ENCODE results near the gene MAN1A2. TPM values are rescaled to one million over a fixed set of nuclear protein-coding genes. Genes with fewer than 3 reads are reported as not detected.

The MAN1A2 gene
- total RNA-seq, 1 donor from 2014 or later = 23.9 TPM

DNA sequence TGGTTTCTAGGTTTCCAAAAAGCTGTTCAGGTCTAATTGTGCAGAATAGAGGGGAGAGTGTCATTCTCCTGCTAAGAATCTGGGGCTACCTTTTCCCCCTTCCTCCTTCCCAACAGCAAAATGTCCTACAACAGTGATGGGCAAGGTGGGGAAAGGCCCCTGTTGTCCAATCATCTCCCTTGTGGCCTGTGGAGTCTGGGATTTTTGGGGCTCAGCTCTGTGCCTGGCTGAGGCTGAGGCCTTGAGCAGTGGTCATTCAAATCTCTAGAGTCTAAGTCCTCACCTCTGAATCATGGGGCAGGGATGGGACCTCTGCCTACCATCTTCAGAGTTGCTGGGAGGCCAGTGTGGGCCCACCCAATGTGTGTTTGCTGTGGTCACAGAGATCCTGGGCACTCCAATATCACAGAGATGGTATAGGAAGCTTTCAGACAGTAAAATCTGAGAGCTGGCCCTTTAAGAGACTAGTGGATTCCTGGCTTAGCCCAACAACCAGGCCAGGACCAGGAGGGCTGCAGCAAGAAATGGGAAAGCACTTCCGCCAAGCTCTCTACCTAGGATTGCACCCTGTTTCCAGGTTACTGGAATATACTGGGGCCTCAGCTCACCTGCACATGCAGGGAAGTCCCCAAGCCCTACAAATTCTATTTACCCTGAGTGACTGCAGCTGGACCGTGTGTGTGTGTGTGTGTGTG, 210.1 kb downstream of the MAN1A2 start:
- no peak for DNase-seq
- peaks cover 13% of the 10 kb centered on the region for H3K4me1 Mint-ChIP-seq
- no peaks in the 10 kb centered on the region for H3K9me3 Mint-ChIP-seq
- intact Hi-C loops (cut with micrococcal nuclease) = no loop called here
- H3K36me3 Mint-ChIP-seq (ENCODE audit: low read depth) = no peaks in the 10 kb centered on the region
- no peaks in the 10 kb centered on the region for H3K27me3 Mint-ChIP-seq
- H3K4me3 Mint-ChIP-seq = no peak overlapping the region
- no peak overlapping the region for H3K27ac Mint-ChIP-seq

DNA sequence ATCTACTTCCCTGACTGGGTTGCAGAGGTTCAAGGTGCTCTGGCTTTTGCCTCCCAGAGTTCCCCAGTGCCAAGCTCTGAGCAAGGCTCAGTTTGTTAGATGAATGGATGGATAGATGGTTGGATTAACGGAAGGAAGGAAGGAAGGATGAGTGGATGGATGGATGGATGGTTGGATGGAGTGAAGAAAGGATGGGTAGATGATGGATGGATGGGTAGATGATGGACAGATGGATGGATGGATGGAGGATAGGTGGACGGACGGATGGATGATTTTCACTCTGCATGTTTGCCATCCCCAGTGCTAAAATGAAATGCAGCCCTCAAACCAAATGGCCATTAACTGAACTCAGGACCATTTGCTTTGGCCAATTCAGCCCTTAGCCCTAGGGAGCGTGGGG, 211.2 kb downstream of the MAN1A2 start:
- no peak overlapping the region for H3K4me3 Mint-ChIP-seq
- H3K36me3 Mint-ChIP-seq (ENCODE audit: low read depth) = no peaks in the 10 kb centered on the region
- no peak overlapping the region for H3K27ac Mint-ChIP-seq
- peaks cover 4% of the 10 kb centered on the region for H3K4me1 Mint-ChIP-seq
- no peaks in the 10 kb centered on the region for H3K9me3 Mint-ChIP-seq
- intact Hi-C loops (cut with micrococcal nuclease) = no loop called here
- no peaks in the 10 kb centered on the region for H3K27me3 Mint-ChIP-seq
- no peak for DNase-seq

Other genes starting within 250 kb of the MAN1A2 start
- gene TRIM45, start 245.7 kb upstream of the MAN1A2 start, total RNA-seq = 0.62 and 0.98 TPM in 2 replicates
- gene VTCN1, start 156.5 kb upstream of the MAN1A2 start, total RNA-seq = not detected in 2 replicates
- 3.1 and 3.5 TPM in 2 replicates for gene TENT5C, start 238.6 kb downstream of the MAN1A2 start, total RNA-seq

Data from activated CD4-positive, alpha-beta T cell treated with anti-CD3 and anti-CD28 coated beads, Interleukin-2, amount 10 ng/mL, durations not matched to agents 24 days and 14 days (primary cell).